MCF 10A (cell line): ENCODE results near the gene SPOCK2. TPM values are rescaled to one million over a fixed set of nuclear protein-coding genes. Genes with fewer than 3 reads are reported as not detected.

Experiments used
- BruUV-seq: library from RNA; stranded (reverse); fragments of 400-500 nt; replicated peaks from 2 replicates; lab custom pipeline; 2021; lab: Mats Ljungman, UMichigan
- CTCF ChIA-PET: fragments of 300-600 bp; sonication (Branson Sonifier 250); formaldehyde crosslinking; extraction: SDS; loops from one replicate; lab custom pipeline; 2021; ENCODE audit warnings: antibody characterized with exemption, inconsistent platforms; lab: Yijun Ruan, JAX
- POLR2A ChIA-PET: fragments of 300-600, 350-650 bp; sonication (Branson Sonifier 250); formaldehyde crosslinking; extraction: SDS; loops from one replicate; lab custom pipeline; 2020; ENCODE audit warnings: antibody characterized with exemption, inconsistent platforms; lab: Yijun Ruan, JAX
- DNase-seq: peaks from one replicate; pipeline ENCODE4 v3.0.0-alpha.2; 2018; ENCODE audit not compliant: unreplicated experiment
- H3K27ac Mint-ChIP-seq: one replicate; pipeline ENCODE4 v1.8.0; 2022; ENCODE audit warnings: mild to moderate bottlenecking, low read depth, mixed read lengths; ENCODE audit not compliant: unreplicated experiment
- H3K27me3 Mint-ChIP-seq: one replicate; pipeline ENCODE4 v1.8.0; 2022; ENCODE audit warnings: mixed read lengths; ENCODE audit not compliant: insufficient read depth, unreplicated experiment
- H3K36me3 Mint-ChIP-seq: one replicate; pipeline ENCODE4 v1.8.0; 2022; ENCODE audit warnings: mild to moderate bottlenecking, moderate library complexity, mixed read lengths; ENCODE audit not compliant: insufficient read depth, unreplicated experiment
- H3K4me1 Mint-ChIP-seq: one replicate; pipeline ENCODE4 v1.8.0; 2022; ENCODE audit warnings: mixed read lengths; ENCODE audit not compliant: insufficient read depth, unreplicated experiment
- H3K4me3 Mint-ChIP-seq: one replicate; pipeline ENCODE4 v1.8.0; 2022; ENCODE audit warnings: mild to moderate bottlenecking, moderate library complexity, mixed read lengths; ENCODE audit not compliant: unreplicated experiment
- H3K9me3 Mint-ChIP-seq: one replicate; pipeline ENCODE4 v1.8.0; 2022; ENCODE audit warnings: mixed read lengths; ENCODE audit not compliant: unreplicated experiment
- CTCF ChIP-seq: fragments of 200-600 bp; IDR thresholded peaks from one replicate; pipeline ENCODE4 v1.8.0; 2022; ENCODE audit warnings: antibody characterized with exemption, mild to moderate bottlenecking; ENCODE audit not compliant: unreplicated experiment
- intact Hi-C: fragments of 100-400 bp; cut with micrococcal nuclease; formaldehyde crosslinking; loops from 2 replicates; pipeline ENCODE4 v1.14.1; 2022
- total RNA-seq: library from RNA; stranded (reverse); gene quantifications from 2 replicates; pipeline ENCODE4 v1.2.3, GENCODE V29; 2022

The SPOCK2 gene
- total RNA-seq, 1 experiment from 2014 or later: 1.2 TPM

- BruUV-seq: no TSS peak
- CTCF ChIA-PET: interaction anchor here (0.6 to 1.3 kb wide), 4 partner anchors 8 to 165 kb away, joined by 3 to 7 read pairs (median 4); no protein-coding TSS in a partner anchor
- H3K36me3 Mint-ChIP-seq: no peaks in the 10 kb centered on the region
Measured at GRCh38 chr10:72056932-72057751, 31.2 kb downstream of the SPOCK2 start.

GRCh38 chr10:72056113-72056512, 32.2 kb downstream of the SPOCK2 start:
- H3K4me3 Mint-ChIP-seq: no peak overlapping the region
- no peak for TF ChIP-seq CTCF
- BruUV-seq: no TSS peak
- no peaks in the 10 kb centered on the region for H3K9me3 Mint-ChIP-seq
- intact Hi-C loops: no loop called here
- no peaks in the 10 kb centered on the region for H3K4me1 Mint-ChIP-seq
- ChIA-PET POLR2A (no interaction called here), CTCF (no interaction called here)
- DNase-seq: no peak
- H3K27ac Mint-ChIP-seq: no peak overlapping the region
- H3K36me3 Mint-ChIP-seq: no peaks in the 10 kb centered on the region
- H3K27me3 Mint-ChIP-seq: peaks cover 12% of the 10 kb centered on the region

More at GRCh38 chr10:72056932-72057751, 31.2 kb downstream of the SPOCK2 start:
- Mint-ChIP-seq H3K27me3 (peaks cover 12% of the 10 kb centered on the region), H3K9me3 (no peaks in the 10 kb centered on the region), H3K27ac (no peak overlapping the region), H3K4me3 (no peak overlapping the region), H3K4me1 (no peaks in the 10 kb centered on the region)
- intact Hi-C loops: no loop called here
- POLR2A ChIA-PET: interaction anchor here (0.6 to 1.2 kb wide), 3 partner anchors 81 to 230 kb away, joined by 3 to 5 read pairs (median 5); partner anchors contain the start of gene CHST3
- DNase-seq: no peak
- no peak for TF ChIP-seq CTCF

- Mint-ChIP-seq H3K27me3 (no peaks in the 10 kb centered on the region), H3K36me3 (no peaks in the 10 kb centered on the region), H3K27ac (no peak overlapping the region), H3K4me1 (no peaks in the 10 kb centered on the region), H3K9me3 (no peaks in the 10 kb centered on the region), H3K4me3 (no peak overlapping the region)
- intact Hi-C loops: no loop called here
- no TSS peak for BruUV-seq
- ChIA-PET CTCF (interaction anchor here (3.7 kb wide), 1 partner anchor 98 kb away, joined by 17 read pairs; no protein-coding TSS in a partner anchor), POLR2A (no interaction called here)
- no peak for DNase-seq
- no peak for TF ChIP-seq CTCF
Measured at GRCh38 chr10:72053690-72054089, 34.7 kb downstream of the SPOCK2 start.

DNA sequence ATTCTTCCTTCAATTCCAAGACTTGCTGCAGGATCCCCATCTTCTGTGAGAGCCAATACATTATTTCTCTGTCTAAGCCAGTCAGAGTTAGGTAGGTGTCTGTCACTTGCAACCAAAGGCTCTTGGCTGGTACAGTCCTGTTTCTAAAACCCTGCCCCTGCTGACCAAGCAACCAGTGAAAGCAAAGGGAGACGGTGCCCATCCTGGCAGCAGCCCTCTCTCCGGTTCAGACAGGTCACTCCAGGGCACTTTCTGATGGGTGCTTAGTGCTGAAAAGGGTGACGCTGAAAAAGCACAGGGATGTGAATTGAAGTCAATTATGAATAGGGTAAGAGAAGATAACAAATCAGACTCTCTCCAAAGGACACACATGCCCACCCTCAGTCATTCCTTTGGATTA, 37.5 kb downstream of the SPOCK2 start:
- Mint-ChIP-seq H3K4me1 (no peaks in the 10 kb centered on the region), H3K27ac (no peak overlapping the region), H3K27me3 (no peaks in the 10 kb centered on the region), H3K36me3 (peaks cover 4% of the 10 kb centered on the region), H3K4me3 (no peak overlapping the region), H3K9me3 (no peaks in the 10 kb centered on the region)
- ChIA-PET CTCF (interaction anchor here (0.6 to 7.7 kb wide), 6 partner anchors 42 to 178 kb away, joined by 3 to 61 read pairs (median 11); no protein-coding TSS in a partner anchor), POLR2A (interaction anchor here (1.1 to 1.2 kb wide), 2 partner anchors 19 to 77 kb away, joined by 3 to 6 read pairs; no protein-coding TSS in a partner anchor)
- no peak for DNase-seq
- TF ChIP-seq CTCF: no peak
- no TSS peak for BruUV-seq
- intact Hi-C loops: no loop called here
